GM23338 (cell line): ENCODE results near the gene FAM50A. TPM values are rescaled to one million over a fixed set of nuclear protein-coding genes. Genes with fewer than 3 reads are reported as not detected.

Experiments
- ATAC-seq: fragments of 200-7000 bp; cut with Tn5 transposase; 3 replicates; pipeline ENCODE4 v1.9.1; 2020
- DNase-seq: peaks from one replicate; pipeline ENCODE4 v3.0.0-alpha.2; 2015; ENCODE audit warnings: low spot score
- H2AFZ ChIP-seq: fragments of 200-600 bp; sonication (generic); 2 replicates; pipeline ENCODE4 v1.8.0; 2016; ENCODE audit warnings: antibody characterized with exemption, mild to moderate bottlenecking, moderate library complexity
- H3F3A ChIP-seq: fragments of 200-600 bp; sonication (generic); replicated peaks from 2 replicates; pipeline ENCODE4 v1.8.0; 2017; ENCODE audit warnings: antibody characterized with exemption, mixed run types, low read depth
- H3K27ac ChIP-seq: fragments of 200-600 bp; sonication (generic); 2 replicates; pipeline ENCODE4 v1.6.1; 2016; ENCODE audit warnings: low read depth
- H3K27me3 ChIP-seq: fragments of 200-600 bp; sonication (generic); 2 replicates; pipeline ENCODE4 v1.8.0; 2016; ENCODE audit warnings: mild to moderate bottlenecking, mixed run types, moderate library complexity; ENCODE audit not compliant: insufficient read depth
- H3K36me3 ChIP-seq: fragments of 200-600 bp; sonication (generic); 2 replicates; pipeline ENCODE4 v1.8.0; 2016; ENCODE audit warnings: mild to moderate bottlenecking; ENCODE audit not compliant: insufficient read depth
- H3K4me1 ChIP-seq: fragments of 200-600 bp; sonication (generic); 2 replicates; pipeline ENCODE4 v1.8.0; 2016; ENCODE audit warnings: mild to moderate bottlenecking, moderate library complexity; ENCODE audit not compliant: insufficient read depth
- H3K4me2 ChIP-seq: fragments of 200-600 bp; sonication (generic); 2 replicates; pipeline ENCODE4 v1.7.1; 2017; ENCODE audit warnings: mixed run types
- H3K4me3 ChIP-seq: fragments of 200-600 bp; sonication (generic); 2 replicates; pipeline ENCODE4 v1.6.1; 2016; ENCODE audit warnings: mixed run types
- H3K79me2 ChIP-seq: fragments of 200-600 bp; sonication (generic); replicated peaks from 2 replicates; pipeline ENCODE4 v1.8.0; 2017; ENCODE audit warnings: mild to moderate bottlenecking; ENCODE audit not compliant: insufficient read depth
- H3K9me2 ChIP-seq: fragments of 200-600 bp; sonication (generic); 2 replicates; pipeline ENCODE4 v1.8.0; 2017; ENCODE audit not compliant: insufficient read depth
- H4K20me1 ChIP-seq: fragments of 200-600 bp; sonication (generic); replicated peaks from 2 replicates; pipeline ENCODE4 v1.8.0; 2017; ENCODE audit warnings: mild to moderate bottlenecking; ENCODE audit not compliant: insufficient read depth
- H3K27ac Mint-ChIP-seq: 2 replicates; pipeline ENCODE4 v1.8.0; 2020; ENCODE audit warnings: inconsistent platforms, mild to moderate bottlenecking, moderate library complexity, mixed read lengths
- H3K27me3 Mint-ChIP-seq: 3 replicates; pipeline ENCODE4 v1.8.0; 2022; ENCODE audit warnings: low read depth, mild to moderate bottlenecking, moderate library complexity, mixed read lengths, inconsistent platforms; ENCODE audit not compliant: insufficient read depth, poor library complexity
- H3K36me3 Mint-ChIP-seq: 3 replicates; pipeline ENCODE4 v1.8.0; 2021; ENCODE audit warnings: low read depth, mild to moderate bottlenecking, inconsistent platforms, moderate library complexity, mixed read lengths
- H3K4me1 Mint-ChIP-seq: 3 replicates; pipeline ENCODE4 v1.8.0; 2020; ENCODE audit warnings: mild to moderate bottlenecking, inconsistent platforms, mixed read lengths
- H3K4me3 Mint-ChIP-seq: 3 replicates; pipeline ENCODE4 v1.8.0; 2021; ENCODE audit warnings: moderate library complexity, mild to moderate bottlenecking, inconsistent platforms, mixed read lengths
- H3K9me3 Mint-ChIP-seq: 3 replicates; pipeline ENCODE4 v1.8.0; 2020; ENCODE audit warnings: moderate library complexity, mild to moderate bottlenecking, inconsistent platforms, mixed read lengths
- JUNB ChIP-seq: IDR thresholded peaks from one replicate; pipeline ENCODE4 v1.6.1; 2016; ENCODE audit warnings: antibody characterized with exemption; ENCODE audit not compliant: unreplicated experiment
- POLR2AphosphoS5 ChIP-seq: IDR thresholded peaks from 2 replicates; pipeline ENCODE4 v1.6.1; 2016; ENCODE audit warnings: antibody characterized with exemption, low read depth
- ZNF114 ChIP-seq: fragments of 250-450 bp; sonication (Bioruptor Pico); IDR thresholded peaks from 2 replicates; pipeline ENCODE4 v1.5.0; 2020; ENCODE audit warnings: mild to moderate bottlenecking, moderate library complexity
- polyA plus RNA-seq: library from polyadenylated mRNA; unstranded; fragments of >200 nt; fragmentation: Nextera tagmentation; extraction: Ambion mirVana; gene quantifications from 2 replicates; pipeline ENCODE4 v1.2.1, GENCODE V29; 2016
- total RNA-seq: library from RNA; depleted of rRNA; stranded (reverse); fragments of >200 nt; shearing (Covaris generic); gene quantifications from 2 replicates; pipeline ENCODE4 v1.2.3, GENCODE V29; 2014
- TF ChIP-seq, protein P1 (sequence below), 2 experiments: fragments of 200-600 bp in 1 of 2; sonication (generic) in 1 of 2; conservative IDR thresholded peaks; 2 replicates each; pipeline versions ENCODE4 v1.5.1 to v1.6.1; 2016 to 2017; ENCODE audit warnings: antibody characterized with exemption in 2 of 2, low read depth in 2 of 2, mild to moderate bottlenecking in 2 of 2, moderate library complexity in 1 of 2
- TF ChIP-seq, protein P2 (sequence below): IDR thresholded peaks from one replicate; pipeline ENCODE4 v1.6.1; 2018; ENCODE audit warnings: antibody characterized with exemption; ENCODE audit not compliant: unreplicated experiment
- TF ChIP-seq, protein P3 (sequence below): IDR thresholded peaks from 2 replicates; pipeline ENCODE4 v1.6.1; 2016; ENCODE audit warnings: antibody characterized with exemption
- TF ChIP-seq, protein P4 (sequence below): fragments of 250-450 bp; sonication (Bioruptor Pico); IDR thresholded peaks from 2 replicates; pipeline ENCODE4 v1.5.0; 2020; ENCODE audit warnings: mild to moderate bottlenecking, moderate library complexity

The FAM50A gene
- total and polyA plus RNA-seq, 2 experiments from 2014 or later, result 23.9 to 77.6 TPM

DNA sequence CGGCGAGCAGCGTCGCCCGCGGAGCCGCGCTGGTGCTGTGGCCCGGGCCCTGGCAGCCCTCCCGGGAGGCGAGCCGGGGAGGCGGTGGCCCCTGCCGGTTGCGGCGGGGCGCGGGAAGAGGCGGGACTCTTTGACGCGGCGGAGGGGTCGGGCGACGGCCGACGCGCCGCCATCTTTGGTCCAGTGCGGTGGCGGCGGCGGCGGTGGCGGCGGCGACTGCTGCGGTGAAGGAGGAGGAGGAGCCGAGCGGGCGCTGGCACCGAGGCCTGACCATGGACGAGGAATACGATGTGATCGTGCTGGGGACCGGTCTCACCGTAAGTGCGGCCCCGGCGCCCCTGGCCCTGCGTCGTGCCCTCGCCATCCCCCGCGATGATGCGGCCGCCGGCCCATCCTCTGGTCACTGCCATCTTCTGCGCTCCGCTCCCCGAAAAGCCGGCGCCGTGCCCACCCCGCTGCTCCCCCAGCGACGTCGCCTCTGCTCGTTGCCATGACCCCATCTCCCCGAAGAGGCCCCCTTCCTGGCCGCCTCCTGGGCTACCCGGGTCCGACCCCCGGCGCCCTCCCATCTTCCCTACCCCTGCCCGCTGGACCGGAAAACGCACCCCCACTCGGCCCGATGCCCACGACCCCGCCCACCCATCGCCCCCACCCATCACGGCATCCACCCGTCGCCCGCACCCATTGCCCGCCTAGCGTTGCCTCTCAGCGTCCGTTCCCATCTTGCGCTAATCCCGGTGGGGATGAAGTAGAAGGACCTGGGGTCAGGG lies 6.8 kb upstream of the FAM50A start, which contains the start of gene GDI1:
Gene GDI1, plus strand, starts transcription at position 172 of the 770 bp plus-strand sequence. Its CDS starts 101 bp downstream, at position 273.
- Histone ChIP-seq H4K20me1 (no peaks in the 10 kb centered on the region), H2AFZ (no peak within 1 kb of the TSS), H3K36me3 (no peaks in the 10 kb centered on the region), H3F3A (no peaks in the 10 kb centered on the region), H3K27ac (no peak within 1 kb of the TSS), H3K27me3 (no peaks in the 10 kb centered on the region), H3K79me2 (peaks cover 13% of the 10 kb centered on the region), H3K4me3 (peak within 1 kb of the TSS; percentile 60), H3K9me2 (no peaks in the 10 kb centered on the region), H3K4me1 (no peaks in the 10 kb centered on the region), H3K4me2 (peak within 1 kb of the TSS; percentile 77)
- Mint-ChIP-seq H3K9me3 (no peaks in the 10 kb centered on the region), H3K4me1 (peaks cover 16% of the 10 kb centered on the region), H3K36me3 (peaks cover 34% of the 10 kb centered on the region), H3K27ac (peak within 1 kb of the TSS; percentile 74; the same call in 1 of the 2 replicates), H3K27me3 (peaks cover 2% of the 10 kb centered on the region), H3K4me3 (peak within 1 kb of the TSS; percentile 85)
- ATAC-seq, result peak; percentile 55
- TF ChIP-seq, protein P1, sequence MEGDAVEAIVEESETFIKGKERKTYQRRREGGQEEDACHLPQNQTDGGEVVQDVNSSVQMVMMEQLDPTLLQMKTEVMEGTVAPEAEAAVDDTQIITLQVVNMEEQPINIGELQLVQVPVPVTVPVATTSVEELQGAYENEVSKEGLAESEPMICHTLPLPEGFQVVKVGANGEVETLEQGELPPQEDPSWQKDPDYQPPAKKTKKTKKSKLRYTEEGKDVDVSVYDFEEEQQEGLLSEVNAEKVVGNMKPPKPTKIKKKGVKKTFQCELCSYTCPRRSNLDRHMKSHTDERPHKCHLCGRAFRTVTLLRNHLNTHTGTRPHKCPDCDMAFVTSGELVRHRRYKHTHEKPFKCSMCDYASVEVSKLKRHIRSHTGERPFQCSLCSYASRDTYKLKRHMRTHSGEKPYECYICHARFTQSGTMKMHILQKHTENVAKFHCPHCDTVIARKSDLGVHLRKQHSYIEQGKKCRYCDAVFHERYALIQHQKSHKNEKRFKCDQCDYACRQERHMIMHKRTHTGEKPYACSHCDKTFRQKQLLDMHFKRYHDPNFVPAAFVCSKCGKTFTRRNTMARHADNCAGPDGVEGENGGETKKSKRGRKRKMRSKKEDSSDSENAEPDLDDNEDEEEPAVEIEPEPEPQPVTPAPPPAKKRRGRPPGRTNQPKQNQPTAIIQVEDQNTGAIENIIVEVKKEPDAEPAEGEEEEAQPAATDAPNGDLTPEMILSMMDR (conservative IDR thresholded peaks at IDR 0.05; ENCODE audit: low read depth in 2 of 2), result no peak
- TF ChIP-seq, protein P2, sequence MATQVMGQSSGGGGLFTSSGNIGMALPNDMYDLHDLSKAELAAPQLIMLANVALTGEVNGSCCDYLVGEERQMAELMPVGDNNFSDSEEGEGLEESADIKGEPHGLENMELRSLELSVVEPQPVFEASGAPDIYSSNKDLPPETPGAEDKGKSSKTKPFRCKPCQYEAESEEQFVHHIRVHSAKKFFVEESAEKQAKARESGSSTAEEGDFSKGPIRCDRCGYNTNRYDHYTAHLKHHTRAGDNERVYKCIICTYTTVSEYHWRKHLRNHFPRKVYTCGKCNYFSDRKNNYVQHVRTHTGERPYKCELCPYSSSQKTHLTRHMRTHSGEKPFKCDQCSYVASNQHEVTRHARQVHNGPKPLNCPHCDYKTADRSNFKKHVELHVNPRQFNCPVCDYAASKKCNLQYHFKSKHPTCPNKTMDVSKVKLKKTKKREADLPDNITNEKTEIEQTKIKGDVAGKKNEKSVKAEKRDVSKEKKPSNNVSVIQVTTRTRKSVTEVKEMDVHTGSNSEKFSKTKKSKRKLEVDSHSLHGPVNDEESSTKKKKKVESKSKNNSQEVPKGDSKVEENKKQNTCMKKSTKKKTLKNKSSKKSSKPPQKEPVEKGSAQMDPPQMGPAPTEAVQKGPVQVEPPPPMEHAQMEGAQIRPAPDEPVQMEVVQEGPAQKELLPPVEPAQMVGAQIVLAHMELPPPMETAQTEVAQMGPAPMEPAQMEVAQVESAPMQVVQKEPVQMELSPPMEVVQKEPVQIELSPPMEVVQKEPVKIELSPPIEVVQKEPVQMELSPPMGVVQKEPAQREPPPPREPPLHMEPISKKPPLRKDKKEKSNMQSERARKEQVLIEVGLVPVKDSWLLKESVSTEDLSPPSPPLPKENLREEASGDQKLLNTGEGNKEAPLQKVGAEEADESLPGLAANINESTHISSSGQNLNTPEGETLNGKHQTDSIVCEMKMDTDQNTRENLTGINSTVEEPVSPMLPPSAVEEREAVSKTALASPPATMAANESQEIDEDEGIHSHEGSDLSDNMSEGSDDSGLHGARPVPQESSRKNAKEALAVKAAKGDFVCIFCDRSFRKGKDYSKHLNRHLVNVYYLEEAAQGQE, result no peak
- TF ChIP-seq, protein P3, sequence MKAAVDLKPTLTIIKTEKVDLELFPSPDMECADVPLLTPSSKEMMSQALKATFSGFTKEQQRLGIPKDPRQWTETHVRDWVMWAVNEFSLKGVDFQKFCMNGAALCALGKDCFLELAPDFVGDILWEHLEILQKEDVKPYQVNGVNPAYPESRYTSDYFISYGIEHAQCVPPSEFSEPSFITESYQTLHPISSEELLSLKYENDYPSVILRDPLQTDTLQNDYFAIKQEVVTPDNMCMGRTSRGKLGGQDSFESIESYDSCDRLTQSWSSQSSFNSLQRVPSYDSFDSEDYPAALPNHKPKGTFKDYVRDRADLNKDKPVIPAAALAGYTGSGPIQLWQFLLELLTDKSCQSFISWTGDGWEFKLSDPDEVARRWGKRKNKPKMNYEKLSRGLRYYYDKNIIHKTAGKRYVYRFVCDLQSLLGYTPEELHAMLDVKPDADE, result no peak
- TF ChIP-seq JUNB (no peak), ZNF114 (CRISPR knock-in tag) (no peak), POLR2AphosphoS5 (peak; percentile 41; the same call in 1 of the 2 replicates)
- TF ChIP-seq, protein P4, sequence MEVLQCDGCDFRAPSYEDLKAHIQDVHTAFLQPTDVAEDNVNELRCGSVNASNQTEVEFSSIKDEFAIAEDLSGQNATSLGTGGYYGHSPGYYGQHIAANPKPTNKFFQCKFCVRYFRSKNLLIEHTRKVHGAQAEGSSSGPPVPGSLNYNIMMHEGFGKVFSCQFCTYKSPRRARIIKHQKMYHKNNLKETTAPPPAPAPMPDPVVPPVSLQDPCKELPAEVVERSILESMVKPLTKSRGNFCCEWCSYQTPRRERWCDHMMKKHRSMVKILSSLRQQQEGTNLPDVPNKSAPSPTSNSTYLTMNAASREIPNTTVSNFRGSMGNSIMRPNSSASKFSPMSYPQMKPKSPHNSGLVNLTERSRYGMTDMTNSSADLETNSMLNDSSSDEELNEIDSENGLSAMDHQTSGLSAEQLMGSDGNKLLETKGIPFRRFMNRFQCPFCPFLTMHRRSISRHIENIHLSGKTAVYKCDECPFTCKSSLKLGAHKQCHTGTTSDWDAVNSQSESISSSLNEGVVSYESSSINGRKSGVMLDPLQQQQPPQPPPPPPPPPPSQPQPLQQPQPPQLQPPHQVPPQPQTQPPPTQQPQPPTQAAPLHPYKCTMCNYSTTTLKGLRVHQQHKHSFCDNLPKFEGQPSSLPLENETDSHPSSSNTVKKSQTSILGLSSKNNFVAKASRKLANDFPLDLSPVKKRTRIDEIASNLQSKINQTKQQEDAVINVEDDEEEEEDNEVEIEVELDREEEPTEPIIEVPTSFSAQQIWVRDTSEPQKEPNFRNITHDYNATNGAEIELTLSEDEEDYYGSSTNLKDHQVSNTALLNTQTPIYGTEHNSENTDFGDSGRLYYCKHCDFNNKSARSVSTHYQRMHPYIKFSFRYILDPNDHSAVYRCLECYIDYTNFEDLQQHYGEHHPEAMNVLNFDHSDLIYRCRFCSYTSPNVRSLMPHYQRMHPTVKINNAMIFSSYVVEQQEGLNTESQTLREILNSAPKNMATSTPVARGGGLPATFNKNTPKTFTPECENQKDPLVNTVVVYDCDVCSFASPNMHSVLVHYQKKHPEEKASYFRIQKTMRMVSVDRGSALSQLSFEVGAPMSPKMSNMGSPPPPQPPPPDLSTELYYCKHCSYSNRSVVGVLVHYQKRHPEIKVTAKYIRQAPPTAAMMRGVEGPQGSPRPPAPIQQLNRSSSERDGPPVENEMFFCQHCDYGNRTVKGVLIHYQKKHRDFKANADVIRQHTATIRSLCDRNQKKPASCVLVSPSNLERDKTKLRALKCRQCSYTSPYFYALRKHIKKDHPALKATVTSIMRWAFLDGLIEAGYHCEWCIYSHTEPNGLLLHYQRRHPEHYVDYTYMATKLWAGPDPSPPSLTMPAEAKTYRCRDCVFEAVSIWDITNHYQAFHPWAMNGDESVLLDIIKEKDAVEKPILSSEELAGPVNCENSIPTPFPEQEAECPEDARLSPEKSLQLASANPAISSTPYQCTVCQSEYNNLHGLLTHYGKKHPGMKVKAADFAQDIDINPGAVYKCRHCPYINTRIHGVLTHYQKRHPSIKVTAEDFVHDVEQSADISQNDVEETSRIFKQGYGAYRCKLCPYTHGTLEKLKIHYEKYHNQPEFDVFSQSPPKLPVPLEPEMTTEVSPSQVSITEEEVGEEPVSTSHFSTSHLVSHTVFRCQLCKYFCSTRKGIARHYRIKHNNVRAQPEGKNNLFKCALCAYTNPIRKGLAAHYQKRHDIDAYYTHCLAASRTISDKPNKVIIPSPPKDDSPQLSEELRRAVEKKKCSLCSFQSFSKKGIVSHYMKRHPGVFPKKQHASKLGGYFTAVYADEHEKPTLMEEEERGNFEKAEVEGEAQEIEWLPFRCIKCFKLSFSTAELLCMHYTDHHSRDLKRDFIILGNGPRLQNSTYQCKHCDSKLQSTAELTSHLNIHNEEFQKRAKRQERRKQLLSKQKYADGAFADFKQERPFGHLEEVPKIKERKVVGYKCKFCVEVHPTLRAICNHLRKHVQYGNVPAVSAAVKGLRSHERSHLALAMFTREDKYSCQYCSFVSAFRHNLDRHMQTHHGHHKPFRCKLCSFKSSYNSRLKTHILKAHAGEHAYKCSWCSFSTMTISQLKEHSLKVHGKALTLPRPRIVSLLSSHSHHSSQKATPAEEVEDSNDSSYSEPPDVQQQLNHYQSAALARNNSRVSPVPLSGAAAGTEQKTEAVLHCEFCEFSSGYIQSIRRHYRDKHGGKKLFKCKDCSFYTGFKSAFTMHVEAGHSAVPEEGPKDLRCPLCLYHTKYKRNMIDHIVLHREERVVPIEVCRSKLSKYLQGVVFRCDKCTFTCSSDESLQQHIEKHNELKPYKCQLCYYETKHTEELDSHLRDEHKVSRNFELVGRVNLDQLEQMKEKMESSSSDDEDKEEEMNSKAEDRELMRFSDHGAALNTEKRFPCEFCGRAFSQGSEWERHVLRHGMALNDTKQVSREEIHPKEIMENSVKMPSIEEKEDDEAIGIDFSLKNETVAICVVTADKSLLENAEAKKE (CRISPR knock-in tag), result no peak
- peak; percentile 54 for DNase-seq
